HepG2 (cell line): ENCODE measurements around the gene CXADR. TPM values are rescaled to one million over a fixed set of nuclear protein-coding genes. Genes with fewer than 3 reads are reported as not detected.

ENCODE experiments used
- ARID2 ChIP-seq: sonication (generic); formaldehyde crosslinking; IDR thresholded peaks from 2 replicates; pipeline ENCODE4 v1.8.1; 2022; ENCODE audit warnings: mild to moderate bottlenecking, missing genetic modification reagents, borderline replicate concordance
- ATF2 ChIP-seq: sonication (generic); formaldehyde crosslinking; IDR thresholded peaks from 2 replicates; pipeline ENCODE4 v1.4.0; 2020; ENCODE audit warnings: missing genetic modification reagents
- CHCHD3 ChIP-seq: sonication (generic); formaldehyde crosslinking; IDR thresholded peaks from 2 replicates; pipeline ENCODE4 v1.8.0; 2022; ENCODE audit warnings: mild to moderate bottlenecking, missing genetic modification reagents, moderate library complexity
- HMGXB3 ChIP-seq: sonication (generic); formaldehyde crosslinking; IDR thresholded peaks from 2 replicates; pipeline ENCODE4 v1.4.0; 2020; ENCODE audit warnings: missing genetic modification reagents, borderline replicate concordance
- KLF12 ChIP-seq: sonication (generic); formaldehyde crosslinking; IDR thresholded peaks from 2 replicates; pipeline ENCODE4 v1.4.0; 2020; ENCODE audit warnings: missing genetic modification reagents, borderline replicate concordance
- MED13 ChIP-seq: sonication (generic); formaldehyde crosslinking; IDR thresholded peaks from 2 replicates; pipeline ENCODE4 v1.5.0; 2020; ENCODE audit warnings: missing genetic modification reagents
- NFYB ChIP-seq: sonication (generic); formaldehyde crosslinking; IDR thresholded peaks from 2 replicates; pipeline ENCODE4 v1.4.0; 2020; ENCODE audit warnings: missing genetic modification reagents
- RFX1 ChIP-seq: fragments of 450-650 bp; IDR thresholded peaks from 2 replicates; pipeline ENCODE4 v1.6.1; 2017
- SIN3A ChIP-seq: IDR thresholded peaks from 2 replicates; pipeline ENCODE4 v1.6.1; 2011; ENCODE audit warnings: low read depth, mild to moderate bottlenecking, control low read depth, low read length, borderline replicate concordance
- TBX2 ChIP-seq: sonication (generic); formaldehyde crosslinking; IDR thresholded peaks from 2 replicates; pipeline ENCODE4 v1.5.0; 2020; ENCODE audit warnings: missing genetic modification reagents, mild to moderate bottlenecking, borderline replicate concordance
- TEF ChIP-seq: sonication (generic); formaldehyde crosslinking; IDR thresholded peaks from 2 replicates; pipeline ENCODE4 v1.5.0; 2020; ENCODE audit warnings: missing genetic modification reagents
- TRIM24 ChIP-seq: sonication (generic); formaldehyde crosslinking; IDR thresholded peaks from 2 replicates; pipeline ENCODE4 v1.8.0; 2022; ENCODE audit warnings: mild to moderate bottlenecking, missing genetic modification reagents
- ZNF260 ChIP-seq: sonication (generic); formaldehyde crosslinking; IDR thresholded peaks from 2 replicates; pipeline ENCODE4 v1.4.0; 2020; ENCODE audit warnings: missing genetic modification reagents, low read depth, mild to moderate bottlenecking, borderline replicate concordance
- ZNF501 ChIP-seq: sonication (generic); formaldehyde crosslinking; IDR thresholded peaks from 2 replicates; pipeline ENCODE4 v1.5.1; 2020; ENCODE audit warnings: mild to moderate bottlenecking, moderate library complexity, missing genetic modification reagents
- ZNF557 ChIP-seq: sonication (generic); formaldehyde crosslinking; IDR thresholded peaks from 2 replicates; pipeline ENCODE4 v1.4.0; 2020; ENCODE audit warnings: missing genetic modification reagents
- ZNF646 ChIP-seq: sonication (generic); formaldehyde crosslinking; IDR thresholded peaks from 2 replicates; pipeline ENCODE4 v1.9.0; 2021; ENCODE audit warnings: mild to moderate bottlenecking, missing genetic modification reagents
- ZNF703 ChIP-seq: sonication (generic); formaldehyde crosslinking; IDR thresholded peaks from 2 replicates; pipeline ENCODE4 v1.5.1; 2020; ENCODE audit warnings: missing genetic modification reagents, mild to moderate bottlenecking, moderate library complexity, borderline replicate concordance
- polyA plus RNA-seq, 8 experiments: library from polyadenylated mRNA; depleted of rRNA in 3 of 8; stranded (reverse) in 7 of 8; unstranded in 1 of 8; fragments of >200 nt; fragmentation: Illumina TruSeq in 4 of 8; extraction: Trizol in 4 of 8; gene quantifications; 2 replicates each; pipeline versions ENCODE4 v1.2.1 to v1.2.3, GENCODE V29; 2011 to 2016; ENCODE audit warnings: low read depth in 4 of 8, missing spikeins in 1 of 8, mixed read lengths in 1 of 8; ENCODE audit not compliant: insufficient read depth in 1 of 8
- total RNA-seq, 5 experiments: library from RNA; depleted of rRNA; stranded (reverse); fragments of >200 nt; fragmentation: Illumina TruSeq; extraction: Trizol; gene quantifications; 2 replicates each; pipeline ENCODE4 v1.2.3, GENCODE V29; 2016; ENCODE audit warnings: low read depth in 1 of 5

CXADR gene
- total and polyA plus RNA-seq, 2 of the 13 experiments (the other 11 are each of a cell fraction or from before 2014, with no cell fraction given) = 86.8 to 110 TPM

GRCh38 chr21:17472592-17473271 lies 40.1 kb upstream of the CXADR start (continued):
- no peak for TF ChIP-seq ZNF646 (CRISPR knock-in tag)
- no peak for TF ChIP-seq ZNF260
- no peak for TF ChIP-seq SIN3A
- peak; percentile 80 for TF ChIP-seq TRIM24
- no peak for TF ChIP-seq NFYB (CRISPR knock-in tag)
- peak; percentile 96 for TF ChIP-seq ATF2
- TF ChIP-seq ARID2 (CRISPR knock-in tag) = no peak
- TF ChIP-seq ZNF703 (CRISPR knock-in tag) = no peak
- TF ChIP-seq RFX1 = no peak
- no peak for TF ChIP-seq CHCHD3 (CRISPR knock-in tag)
- no peak for TF ChIP-seq KLF12
- TF ChIP-seq HMGXB3 (CRISPR knock-in tag) = no peak
- TF ChIP-seq TEF (CRISPR knock-in tag) = no peak
- peak; percentile 95 for TF ChIP-seq TBX2 (CRISPR knock-in tag)
- TF ChIP-seq ZNF557 = no peak
- TF ChIP-seq MED13 (CRISPR knock-in tag) = no peak
- peak; percentile 69; the same call in 1 of the 2 replicates for TF ChIP-seq ZNF501 (CRISPR knock-in tag)
